GM23338 (cell line): ENCODE results near the gene LRRC51.

ENCODE experiments used
- CREB1 ChIP-seq: fragments of 250-450 bp; sonication (Bioruptor Pico); IDR thresholded peaks from 2 replicates; pipeline ENCODE4 v1.5.0; 2020; ENCODE audit warnings: low read depth, mild to moderate bottlenecking, moderate library complexity
- CTCF ChIP-seq, 2 experiments: fragments of 200-600 bp in 1 of 2; sonication (generic) in 1 of 2; conservative IDR thresholded peaks; 2 replicates each; pipeline versions ENCODE4 v1.5.1 to v1.6.1; 2016 to 2017; ENCODE audit warnings: antibody characterized with exemption in 2 of 2, low read depth in 2 of 2, mild to moderate bottlenecking in 2 of 2, moderate library complexity in 1 of 2
- ETS1 ChIP-seq: IDR thresholded peaks from 2 replicates; pipeline ENCODE4 v1.6.1; 2016; ENCODE audit warnings: antibody characterized with exemption
- EZH2 ChIP-seq: fragments of 200-600 bp; sonication (generic); IDR thresholded peaks from one replicate; pipeline ENCODE4 v1.8.0; 2017; ENCODE audit warnings: antibody characterized with exemption, mild to moderate bottlenecking, low read depth; ENCODE audit not compliant: unreplicated experiment
- EZH2phosphoT487 ChIP-seq: fragments of 200-600 bp; sonication (generic); IDR thresholded peaks from one replicate; pipeline ENCODE4 v1.8.1; 2018; ENCODE audit warnings: antibody characterized with exemption; ENCODE audit not compliant: unreplicated experiment
- JUNB ChIP-seq: IDR thresholded peaks from one replicate; pipeline ENCODE4 v1.6.1; 2016; ENCODE audit warnings: antibody characterized with exemption; ENCODE audit not compliant: unreplicated experiment
- NANOG ChIP-seq: IDR thresholded peaks from 2 replicates; pipeline ENCODE4 v1.6.1; 2016; ENCODE audit warnings: antibody characterized with exemption, borderline replicate concordance
- POLR2AphosphoS5 ChIP-seq: IDR thresholded peaks from 2 replicates; pipeline ENCODE4 v1.6.1; 2016; ENCODE audit warnings: antibody characterized with exemption, low read depth
- STAT1 ChIP-seq: IDR thresholded peaks from one replicate; pipeline ENCODE4 v1.6.1; 2016; ENCODE audit warnings: antibody characterized with exemption; ENCODE audit not compliant: unreplicated experiment
- ZNF114 ChIP-seq: fragments of 250-450 bp; sonication (Bioruptor Pico); IDR thresholded peaks from 2 replicates; pipeline ENCODE4 v1.5.0; 2020; ENCODE audit warnings: mild to moderate bottlenecking, moderate library complexity
- ZNF331 ChIP-seq: fragments of 250-450 bp; sonication (Bioruptor Pico); IDR thresholded peaks from 2 replicates; pipeline ENCODE4 v1.5.0; 2020; ENCODE audit warnings: low read depth, mild to moderate bottlenecking, moderate library complexity
- TF ChIP-seq, protein P1 (sequence below): IDR thresholded peaks from one replicate; pipeline ENCODE4 v1.6.1; 2018; ENCODE audit warnings: antibody characterized with exemption; ENCODE audit not compliant: unreplicated experiment
- TF ChIP-seq, protein P2 (sequence below): fragments of 250-450 bp; sonication (Bioruptor Pico); IDR thresholded peaks from 2 replicates; pipeline ENCODE4 v1.5.0; 2020; ENCODE audit warnings: mild to moderate bottlenecking, moderate library complexity

- no peak for TF ChIP-seq CTCF (conservative IDR thresholded peaks at IDR 0.05; ENCODE audit: low read depth in 2 of 2)
- no peak for TF ChIP-seq STAT1
- TF ChIP-seq, protein P1, sequence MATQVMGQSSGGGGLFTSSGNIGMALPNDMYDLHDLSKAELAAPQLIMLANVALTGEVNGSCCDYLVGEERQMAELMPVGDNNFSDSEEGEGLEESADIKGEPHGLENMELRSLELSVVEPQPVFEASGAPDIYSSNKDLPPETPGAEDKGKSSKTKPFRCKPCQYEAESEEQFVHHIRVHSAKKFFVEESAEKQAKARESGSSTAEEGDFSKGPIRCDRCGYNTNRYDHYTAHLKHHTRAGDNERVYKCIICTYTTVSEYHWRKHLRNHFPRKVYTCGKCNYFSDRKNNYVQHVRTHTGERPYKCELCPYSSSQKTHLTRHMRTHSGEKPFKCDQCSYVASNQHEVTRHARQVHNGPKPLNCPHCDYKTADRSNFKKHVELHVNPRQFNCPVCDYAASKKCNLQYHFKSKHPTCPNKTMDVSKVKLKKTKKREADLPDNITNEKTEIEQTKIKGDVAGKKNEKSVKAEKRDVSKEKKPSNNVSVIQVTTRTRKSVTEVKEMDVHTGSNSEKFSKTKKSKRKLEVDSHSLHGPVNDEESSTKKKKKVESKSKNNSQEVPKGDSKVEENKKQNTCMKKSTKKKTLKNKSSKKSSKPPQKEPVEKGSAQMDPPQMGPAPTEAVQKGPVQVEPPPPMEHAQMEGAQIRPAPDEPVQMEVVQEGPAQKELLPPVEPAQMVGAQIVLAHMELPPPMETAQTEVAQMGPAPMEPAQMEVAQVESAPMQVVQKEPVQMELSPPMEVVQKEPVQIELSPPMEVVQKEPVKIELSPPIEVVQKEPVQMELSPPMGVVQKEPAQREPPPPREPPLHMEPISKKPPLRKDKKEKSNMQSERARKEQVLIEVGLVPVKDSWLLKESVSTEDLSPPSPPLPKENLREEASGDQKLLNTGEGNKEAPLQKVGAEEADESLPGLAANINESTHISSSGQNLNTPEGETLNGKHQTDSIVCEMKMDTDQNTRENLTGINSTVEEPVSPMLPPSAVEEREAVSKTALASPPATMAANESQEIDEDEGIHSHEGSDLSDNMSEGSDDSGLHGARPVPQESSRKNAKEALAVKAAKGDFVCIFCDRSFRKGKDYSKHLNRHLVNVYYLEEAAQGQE: no peak
- no peak for TF ChIP-seq CREB1 (CRISPR knock-in tag)
- TF ChIP-seq EZH2phosphoT487: no peak
- no peak for TF ChIP-seq POLR2AphosphoS5
- no peak for TF ChIP-seq EZH2
- no peak for TF ChIP-seq ZNF331 (CRISPR knock-in tag)
- TF ChIP-seq, protein P2, sequence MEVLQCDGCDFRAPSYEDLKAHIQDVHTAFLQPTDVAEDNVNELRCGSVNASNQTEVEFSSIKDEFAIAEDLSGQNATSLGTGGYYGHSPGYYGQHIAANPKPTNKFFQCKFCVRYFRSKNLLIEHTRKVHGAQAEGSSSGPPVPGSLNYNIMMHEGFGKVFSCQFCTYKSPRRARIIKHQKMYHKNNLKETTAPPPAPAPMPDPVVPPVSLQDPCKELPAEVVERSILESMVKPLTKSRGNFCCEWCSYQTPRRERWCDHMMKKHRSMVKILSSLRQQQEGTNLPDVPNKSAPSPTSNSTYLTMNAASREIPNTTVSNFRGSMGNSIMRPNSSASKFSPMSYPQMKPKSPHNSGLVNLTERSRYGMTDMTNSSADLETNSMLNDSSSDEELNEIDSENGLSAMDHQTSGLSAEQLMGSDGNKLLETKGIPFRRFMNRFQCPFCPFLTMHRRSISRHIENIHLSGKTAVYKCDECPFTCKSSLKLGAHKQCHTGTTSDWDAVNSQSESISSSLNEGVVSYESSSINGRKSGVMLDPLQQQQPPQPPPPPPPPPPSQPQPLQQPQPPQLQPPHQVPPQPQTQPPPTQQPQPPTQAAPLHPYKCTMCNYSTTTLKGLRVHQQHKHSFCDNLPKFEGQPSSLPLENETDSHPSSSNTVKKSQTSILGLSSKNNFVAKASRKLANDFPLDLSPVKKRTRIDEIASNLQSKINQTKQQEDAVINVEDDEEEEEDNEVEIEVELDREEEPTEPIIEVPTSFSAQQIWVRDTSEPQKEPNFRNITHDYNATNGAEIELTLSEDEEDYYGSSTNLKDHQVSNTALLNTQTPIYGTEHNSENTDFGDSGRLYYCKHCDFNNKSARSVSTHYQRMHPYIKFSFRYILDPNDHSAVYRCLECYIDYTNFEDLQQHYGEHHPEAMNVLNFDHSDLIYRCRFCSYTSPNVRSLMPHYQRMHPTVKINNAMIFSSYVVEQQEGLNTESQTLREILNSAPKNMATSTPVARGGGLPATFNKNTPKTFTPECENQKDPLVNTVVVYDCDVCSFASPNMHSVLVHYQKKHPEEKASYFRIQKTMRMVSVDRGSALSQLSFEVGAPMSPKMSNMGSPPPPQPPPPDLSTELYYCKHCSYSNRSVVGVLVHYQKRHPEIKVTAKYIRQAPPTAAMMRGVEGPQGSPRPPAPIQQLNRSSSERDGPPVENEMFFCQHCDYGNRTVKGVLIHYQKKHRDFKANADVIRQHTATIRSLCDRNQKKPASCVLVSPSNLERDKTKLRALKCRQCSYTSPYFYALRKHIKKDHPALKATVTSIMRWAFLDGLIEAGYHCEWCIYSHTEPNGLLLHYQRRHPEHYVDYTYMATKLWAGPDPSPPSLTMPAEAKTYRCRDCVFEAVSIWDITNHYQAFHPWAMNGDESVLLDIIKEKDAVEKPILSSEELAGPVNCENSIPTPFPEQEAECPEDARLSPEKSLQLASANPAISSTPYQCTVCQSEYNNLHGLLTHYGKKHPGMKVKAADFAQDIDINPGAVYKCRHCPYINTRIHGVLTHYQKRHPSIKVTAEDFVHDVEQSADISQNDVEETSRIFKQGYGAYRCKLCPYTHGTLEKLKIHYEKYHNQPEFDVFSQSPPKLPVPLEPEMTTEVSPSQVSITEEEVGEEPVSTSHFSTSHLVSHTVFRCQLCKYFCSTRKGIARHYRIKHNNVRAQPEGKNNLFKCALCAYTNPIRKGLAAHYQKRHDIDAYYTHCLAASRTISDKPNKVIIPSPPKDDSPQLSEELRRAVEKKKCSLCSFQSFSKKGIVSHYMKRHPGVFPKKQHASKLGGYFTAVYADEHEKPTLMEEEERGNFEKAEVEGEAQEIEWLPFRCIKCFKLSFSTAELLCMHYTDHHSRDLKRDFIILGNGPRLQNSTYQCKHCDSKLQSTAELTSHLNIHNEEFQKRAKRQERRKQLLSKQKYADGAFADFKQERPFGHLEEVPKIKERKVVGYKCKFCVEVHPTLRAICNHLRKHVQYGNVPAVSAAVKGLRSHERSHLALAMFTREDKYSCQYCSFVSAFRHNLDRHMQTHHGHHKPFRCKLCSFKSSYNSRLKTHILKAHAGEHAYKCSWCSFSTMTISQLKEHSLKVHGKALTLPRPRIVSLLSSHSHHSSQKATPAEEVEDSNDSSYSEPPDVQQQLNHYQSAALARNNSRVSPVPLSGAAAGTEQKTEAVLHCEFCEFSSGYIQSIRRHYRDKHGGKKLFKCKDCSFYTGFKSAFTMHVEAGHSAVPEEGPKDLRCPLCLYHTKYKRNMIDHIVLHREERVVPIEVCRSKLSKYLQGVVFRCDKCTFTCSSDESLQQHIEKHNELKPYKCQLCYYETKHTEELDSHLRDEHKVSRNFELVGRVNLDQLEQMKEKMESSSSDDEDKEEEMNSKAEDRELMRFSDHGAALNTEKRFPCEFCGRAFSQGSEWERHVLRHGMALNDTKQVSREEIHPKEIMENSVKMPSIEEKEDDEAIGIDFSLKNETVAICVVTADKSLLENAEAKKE (CRISPR knock-in tag): no peak
- no peak for TF ChIP-seq ETS1
- no peak for TF ChIP-seq ZNF114 (CRISPR knock-in tag)
- TF ChIP-seq JUNB: no peak
- no peak for TF ChIP-seq NANOG
These were observed 31.7 kb upstream of the LRRC51 start for GRCh38 chr11:72048766-72049460.
